ENCODE measurements around the gene PTCD3.

GRCh38 chr2:86135653-86136052 is 29.6 kb downstream of the PTCD3 start:
- TF ChIP-seq, protein P1, sequence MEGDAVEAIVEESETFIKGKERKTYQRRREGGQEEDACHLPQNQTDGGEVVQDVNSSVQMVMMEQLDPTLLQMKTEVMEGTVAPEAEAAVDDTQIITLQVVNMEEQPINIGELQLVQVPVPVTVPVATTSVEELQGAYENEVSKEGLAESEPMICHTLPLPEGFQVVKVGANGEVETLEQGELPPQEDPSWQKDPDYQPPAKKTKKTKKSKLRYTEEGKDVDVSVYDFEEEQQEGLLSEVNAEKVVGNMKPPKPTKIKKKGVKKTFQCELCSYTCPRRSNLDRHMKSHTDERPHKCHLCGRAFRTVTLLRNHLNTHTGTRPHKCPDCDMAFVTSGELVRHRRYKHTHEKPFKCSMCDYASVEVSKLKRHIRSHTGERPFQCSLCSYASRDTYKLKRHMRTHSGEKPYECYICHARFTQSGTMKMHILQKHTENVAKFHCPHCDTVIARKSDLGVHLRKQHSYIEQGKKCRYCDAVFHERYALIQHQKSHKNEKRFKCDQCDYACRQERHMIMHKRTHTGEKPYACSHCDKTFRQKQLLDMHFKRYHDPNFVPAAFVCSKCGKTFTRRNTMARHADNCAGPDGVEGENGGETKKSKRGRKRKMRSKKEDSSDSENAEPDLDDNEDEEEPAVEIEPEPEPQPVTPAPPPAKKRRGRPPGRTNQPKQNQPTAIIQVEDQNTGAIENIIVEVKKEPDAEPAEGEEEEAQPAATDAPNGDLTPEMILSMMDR (IDR thresholded peaks at IDR 0.05; ENCODE audit: poor library complexity, severe bottlenecking), result no peak
- no peak for TF ChIP-seq EP300 (conservative IDR thresholded peaks at IDR 0.05; ENCODE audit: poor library complexity, severe bottlenecking)
